Epithelial cell of prostate (primary cell): ENCODE results near the gene PERCC1.
"Not testable (repeated sequence)": the region's sequence is repeated elsewhere in the genome, so short reads cannot be mapped to it uniquely, and the experiment has no call there.

Experiments
- DNase-seq: peaks from one replicate; pipeline ENCODE4 v3.0.0-alpha.2; 2011; ENCODE audit warnings: low read depth, low spot score
- H3K27ac ChIP-seq: fragments of 450-650 bp; 2 replicates; pipeline ENCODE4 v1.5.1; 2017; ENCODE audit warnings: mild to moderate bottlenecking

Gene PERCC1

DNA sequence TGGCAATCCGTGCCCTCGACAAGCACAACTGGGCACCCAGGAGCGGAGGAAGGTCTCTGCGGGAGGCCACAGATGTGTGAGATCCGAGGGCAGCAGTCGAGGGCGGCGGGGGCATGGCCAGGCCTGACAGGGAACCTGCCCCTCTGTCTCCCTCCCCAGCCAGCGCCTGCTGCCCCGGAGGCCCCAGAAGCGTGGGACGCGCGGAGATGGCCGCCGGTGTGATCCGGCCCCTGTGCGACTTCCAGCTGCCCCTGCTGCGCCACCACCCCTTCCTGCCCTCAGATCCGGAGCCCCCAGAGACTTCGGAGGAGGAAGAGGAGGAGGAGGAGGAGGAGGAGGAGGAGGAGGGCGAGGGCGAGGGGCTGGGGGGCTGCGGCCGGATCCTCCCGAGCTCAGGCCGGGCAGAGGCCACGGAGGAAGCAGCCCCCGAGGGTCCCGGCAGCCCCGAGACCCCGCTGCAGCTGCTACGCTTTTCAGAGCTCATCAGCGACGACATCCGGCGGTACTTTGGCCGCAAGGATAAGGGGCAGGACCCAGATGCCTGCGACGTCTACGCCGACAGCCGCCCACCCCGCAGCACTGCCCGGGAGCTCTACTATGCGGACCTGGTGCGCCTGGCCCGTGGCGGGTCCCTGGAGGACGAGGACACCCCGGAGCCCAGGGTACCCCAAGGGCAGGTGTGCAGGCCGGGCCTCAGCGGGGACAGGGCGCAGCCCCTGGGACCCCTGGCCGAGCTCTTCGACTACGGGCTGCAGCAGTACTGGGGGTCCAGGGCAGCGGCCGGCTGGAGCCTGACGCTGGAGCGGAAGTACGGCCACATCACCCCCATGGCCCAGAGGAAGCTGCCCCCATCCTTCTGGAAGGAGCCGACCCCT lies 1.7 kb downstream of the PERCC1 start:
- no peak for DNase-seq
- H3K27ac ChIP-seq, result no peak overlapping the region

DNA sequence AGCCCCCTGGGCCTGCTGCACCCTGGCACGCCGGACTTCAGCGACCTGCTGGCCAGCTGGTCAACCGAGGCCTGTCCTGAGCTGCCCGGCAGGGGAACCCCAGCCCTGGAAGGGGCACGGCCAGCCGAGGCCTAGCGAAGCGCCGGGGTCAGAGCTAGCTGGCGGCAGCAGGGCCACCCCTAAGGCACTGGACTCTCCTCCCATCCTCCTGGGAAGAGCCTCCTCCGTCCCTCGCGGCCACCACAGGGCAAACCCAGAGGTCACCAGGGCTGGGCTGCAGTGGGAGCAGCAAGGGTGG lies 2.3 kb downstream of the PERCC1 start:
- no peak overlapping the region for H3K27ac ChIP-seq
- DNase-seq, result no peak

DNA sequence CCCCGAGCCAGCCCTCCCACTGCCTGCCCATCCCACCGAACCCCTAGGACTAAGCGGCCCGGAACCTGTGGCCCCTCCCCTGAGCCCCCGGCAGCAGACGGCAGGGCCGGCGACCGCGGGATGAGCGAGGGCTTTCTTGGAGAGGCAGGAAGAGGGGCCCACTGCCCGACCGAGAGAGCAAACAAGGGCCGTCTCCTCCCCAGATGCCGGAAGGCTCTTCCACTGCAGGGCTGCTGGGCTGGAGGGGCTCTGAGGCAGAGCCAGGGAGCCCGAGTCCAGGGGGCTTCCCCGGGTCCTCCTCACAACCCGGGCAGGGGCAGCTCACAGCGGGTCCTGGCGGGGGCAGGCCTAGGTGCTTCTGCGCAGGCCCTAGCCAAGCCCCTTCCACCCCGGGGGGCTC lies 2.9 kb downstream of the PERCC1 start:
- no peak overlapping the region for H3K27ac ChIP-seq
- no peak for DNase-seq

DNA sequence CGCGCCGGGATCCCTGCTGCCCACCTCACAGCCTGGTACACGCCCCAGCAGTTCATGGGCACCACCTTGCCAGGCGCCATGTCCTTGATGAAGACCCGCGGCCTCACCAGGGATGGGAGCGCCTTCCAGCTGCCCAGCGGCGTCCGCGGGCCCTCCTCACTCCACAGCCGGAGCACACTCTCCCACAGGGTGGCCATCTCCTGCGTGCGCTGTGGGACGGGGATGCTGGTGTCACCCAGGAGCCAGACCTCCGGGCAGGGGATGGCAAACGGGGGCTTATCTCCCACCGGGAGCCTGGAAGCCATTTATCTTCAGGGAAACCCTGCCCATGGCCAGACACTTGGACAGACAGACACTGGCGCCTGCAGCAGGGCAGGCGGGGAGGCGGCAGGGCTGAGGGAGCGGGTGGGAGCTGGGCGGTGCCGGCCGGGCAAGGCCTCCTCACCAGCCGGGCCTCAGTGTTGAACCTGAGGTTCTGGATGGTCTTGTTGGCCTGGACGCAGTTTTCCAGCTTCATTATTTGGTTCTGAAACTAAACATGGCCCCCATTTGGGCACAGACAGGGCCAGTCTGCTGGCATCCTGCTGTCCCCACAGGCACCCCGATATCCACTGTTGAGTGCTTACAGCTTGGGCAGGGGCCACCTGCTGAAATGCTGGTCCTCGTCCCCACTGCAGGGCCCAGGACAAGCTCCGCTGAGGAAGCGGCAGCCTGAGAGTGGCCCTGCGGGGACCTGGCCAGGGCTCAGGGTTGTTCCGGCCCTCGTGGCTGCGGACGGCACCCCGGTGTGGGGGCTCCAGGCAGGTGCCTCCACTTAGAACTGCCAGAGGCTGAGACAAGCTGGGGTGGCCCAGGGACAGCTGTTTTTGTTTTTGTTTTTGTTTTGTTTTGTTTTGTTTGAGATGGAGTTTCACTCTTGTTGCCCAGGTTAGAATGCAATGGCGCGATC lies 4.0 kb downstream of the PERCC1 start:
- no peak for DNase-seq
- no peak overlapping the region for H3K27ac ChIP-seq

DNA sequence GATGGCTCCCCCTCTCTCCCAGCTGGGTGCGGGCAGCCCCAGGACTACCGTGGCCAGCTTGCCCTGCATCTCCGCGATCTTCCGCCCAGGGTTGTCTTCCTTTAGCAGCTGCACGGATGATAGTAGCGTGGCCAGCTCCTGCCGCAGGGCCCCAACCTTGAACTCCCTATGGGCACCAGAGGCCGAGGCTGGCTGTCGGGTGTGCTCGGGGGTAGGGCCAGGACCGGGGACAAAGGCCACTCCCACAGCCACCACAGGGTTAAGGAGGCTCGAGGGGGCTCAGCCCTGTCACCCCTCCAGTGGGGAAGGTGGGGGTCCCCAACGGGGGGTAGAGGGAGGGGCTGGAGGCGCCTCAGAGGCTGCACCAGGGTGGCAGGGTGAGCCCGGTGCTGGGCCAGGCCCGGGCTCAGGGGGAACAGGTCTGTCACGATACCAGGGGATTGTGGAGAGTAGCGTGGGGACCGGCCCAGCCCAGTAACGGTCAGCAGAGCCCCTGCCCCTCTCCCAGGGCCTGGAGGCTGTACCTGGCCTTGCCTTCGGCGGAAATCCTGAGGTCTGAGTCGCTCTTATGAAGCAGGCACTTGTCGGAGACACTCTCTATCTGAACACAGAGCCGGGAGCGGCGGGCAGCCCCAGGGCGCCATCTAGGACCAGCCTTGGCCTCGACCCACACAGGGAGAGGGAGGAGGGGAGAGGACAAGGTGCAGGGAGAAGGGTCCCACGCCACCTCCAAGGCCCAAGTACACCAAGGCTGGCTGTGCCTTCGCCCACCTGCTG lies 5.2 kb downstream of the PERCC1 start:
- H3K27ac ChIP-seq, result no peak overlapping the region

DNA sequence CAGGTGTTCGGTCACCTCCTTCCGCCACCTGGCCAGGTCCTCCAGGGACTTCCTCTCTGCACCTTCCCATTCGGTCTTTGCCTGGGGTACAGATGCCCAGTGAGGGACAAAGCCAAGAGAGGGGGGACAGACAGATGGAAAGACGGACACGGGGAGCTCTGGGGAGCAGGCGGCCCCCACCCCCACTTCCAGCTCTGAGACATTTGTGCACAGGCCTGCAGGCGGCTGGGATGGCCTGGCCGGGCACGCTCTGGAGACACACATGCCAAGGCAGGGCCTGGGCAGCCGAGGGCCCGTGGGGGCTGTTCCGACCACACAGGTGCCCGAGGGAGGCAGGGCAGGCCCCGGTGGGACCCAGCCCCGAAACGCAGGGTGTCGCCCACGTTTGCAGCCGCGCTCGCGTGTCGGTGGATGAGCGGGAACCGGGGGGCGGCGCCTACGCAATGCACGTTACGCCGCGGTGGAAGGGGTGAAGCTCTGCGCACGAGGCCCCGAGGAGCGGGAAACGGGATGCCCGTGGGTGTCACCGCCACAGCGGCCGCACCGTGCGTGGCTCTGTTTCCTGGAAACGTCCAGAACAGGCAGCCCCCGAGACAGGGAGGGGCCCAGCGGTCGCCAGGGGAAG lies 6.0 kb downstream of the PERCC1 start:
- no peak overlapping the region for H3K27ac ChIP-seq

More for the DNA sequence above, 5.2 kb downstream of the PERCC1 start:
- DNase-seq, result no peak

DNA sequence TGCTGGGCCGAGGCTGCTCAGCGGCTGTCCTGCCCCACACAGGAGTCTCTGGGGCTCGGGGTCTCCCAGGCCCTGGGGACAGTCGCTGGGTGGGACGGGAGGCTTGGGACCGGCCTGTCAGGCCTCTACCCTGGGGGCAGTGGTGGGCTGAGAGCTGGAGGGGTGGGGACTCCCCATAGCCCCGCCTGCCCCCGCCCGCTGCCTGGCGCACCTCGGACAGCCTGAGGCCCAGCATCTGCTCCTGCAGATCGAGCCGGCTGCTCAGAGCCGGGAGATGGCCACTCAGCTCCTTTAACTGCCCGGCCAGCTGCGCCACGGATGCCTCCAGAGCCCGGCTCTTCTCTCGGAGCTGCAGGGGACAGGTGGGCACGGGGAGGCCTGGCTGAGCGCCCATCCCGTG lies 6.7 kb downstream of the PERCC1 start:
- DNase-seq, result no peak
- H3K27ac ChIP-seq, result no peak overlapping the region

More for the DNA sequence above, 6.0 kb downstream of the PERCC1 start:
- no peak for DNase-seq

DNA sequence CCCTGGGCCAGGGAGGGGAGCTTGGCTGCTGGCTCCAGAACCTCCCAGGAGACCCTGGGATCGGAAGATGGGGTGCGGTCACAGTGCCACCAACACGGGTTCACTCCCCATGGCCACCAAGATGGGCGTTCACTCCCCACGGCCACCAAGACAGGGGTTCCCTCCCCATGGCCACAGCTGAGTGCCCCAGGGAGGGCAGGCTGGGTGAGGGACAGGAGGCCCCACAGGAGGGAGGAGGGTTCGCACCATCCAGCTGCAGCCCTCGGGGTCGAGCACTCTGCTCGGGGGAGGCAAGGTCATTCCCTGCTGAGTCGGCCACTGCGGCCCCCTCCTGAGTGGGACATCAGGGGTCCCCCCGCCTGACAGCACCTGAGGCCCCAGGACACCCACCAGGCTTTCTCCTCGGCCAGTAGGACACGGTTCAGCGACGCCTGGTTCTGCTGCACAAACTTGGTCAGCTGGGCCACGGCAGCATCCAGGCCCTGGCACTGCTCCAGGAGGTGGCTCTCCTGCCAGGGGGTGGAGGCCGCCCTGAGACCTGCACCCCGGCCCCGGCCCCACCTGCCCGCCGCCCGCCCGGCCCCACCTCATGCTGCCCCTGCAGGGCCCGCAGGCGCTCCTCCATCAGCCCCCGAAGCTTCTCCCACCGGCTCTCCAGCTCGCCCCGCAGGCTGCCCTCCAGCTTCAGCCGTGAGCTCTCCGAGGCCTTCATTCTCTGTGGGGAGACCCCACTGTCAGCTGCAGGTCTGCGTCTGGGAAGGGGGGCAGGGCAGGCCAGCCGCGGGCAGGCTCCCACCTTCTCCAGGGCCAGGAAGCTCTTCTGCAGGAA lies 7.6 kb downstream of the PERCC1 start:
- no peak overlapping the region for H3K27ac ChIP-seq
- no peak for DNase-seq

DNA sequence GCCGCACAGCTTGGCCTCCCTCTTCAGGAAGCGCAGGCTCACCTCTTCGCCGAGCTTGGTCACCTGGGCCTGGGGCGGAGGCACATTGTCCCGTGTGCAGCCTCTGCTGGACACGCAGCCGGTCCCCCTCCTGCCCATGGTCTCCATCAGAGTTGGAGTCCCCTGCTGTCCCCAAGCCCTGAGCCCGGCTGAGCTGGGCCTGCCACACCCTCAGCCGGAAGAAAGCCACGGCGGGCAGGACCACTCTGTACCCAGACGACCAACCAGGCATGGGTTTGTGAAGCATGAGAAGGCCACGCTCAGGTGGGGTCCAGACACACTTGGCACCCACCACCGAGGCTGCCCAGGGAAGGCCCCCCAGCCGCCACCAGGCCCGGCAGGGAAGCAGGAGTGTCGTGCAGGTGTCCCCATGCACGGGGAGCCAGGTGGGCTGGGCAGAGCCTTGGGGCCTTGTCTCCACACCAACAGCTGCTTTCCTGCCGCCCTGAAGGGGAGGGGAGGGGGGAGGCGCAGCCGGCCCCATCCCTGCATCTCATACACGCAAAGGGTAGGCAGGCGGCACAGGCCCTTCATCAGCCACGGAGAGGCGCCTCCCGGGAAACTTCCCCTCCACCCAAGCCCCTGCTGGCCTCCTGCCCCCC lies 8.3 kb downstream of the PERCC1 start:
- no peak for DNase-seq

DNA sequence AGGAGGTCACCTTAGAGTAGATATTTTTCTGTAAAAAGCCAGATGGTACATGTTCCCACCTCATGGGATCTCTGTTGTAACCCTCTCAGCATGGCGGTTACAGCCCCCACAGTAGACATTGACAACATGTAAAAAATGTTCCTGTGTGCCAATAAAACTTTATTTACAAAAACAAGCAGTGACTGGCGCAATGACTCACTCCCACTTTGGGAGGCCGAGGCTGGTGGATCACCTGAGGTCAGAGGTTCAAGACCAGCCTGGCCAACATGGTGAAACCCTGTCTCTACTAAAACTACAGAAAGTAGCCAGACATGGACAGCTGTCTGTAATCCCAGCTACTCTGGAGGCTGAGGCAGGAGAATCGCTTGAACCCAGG lies 8.8 kb downstream of the PERCC1 start:
- H3K27ac ChIP-seq, DNase-seq: not testable (repeated sequence)

More for the DNA sequence above, 8.3 kb downstream of the PERCC1 start:
- H3K27ac ChIP-seq, result no peak overlapping the region

DNA sequence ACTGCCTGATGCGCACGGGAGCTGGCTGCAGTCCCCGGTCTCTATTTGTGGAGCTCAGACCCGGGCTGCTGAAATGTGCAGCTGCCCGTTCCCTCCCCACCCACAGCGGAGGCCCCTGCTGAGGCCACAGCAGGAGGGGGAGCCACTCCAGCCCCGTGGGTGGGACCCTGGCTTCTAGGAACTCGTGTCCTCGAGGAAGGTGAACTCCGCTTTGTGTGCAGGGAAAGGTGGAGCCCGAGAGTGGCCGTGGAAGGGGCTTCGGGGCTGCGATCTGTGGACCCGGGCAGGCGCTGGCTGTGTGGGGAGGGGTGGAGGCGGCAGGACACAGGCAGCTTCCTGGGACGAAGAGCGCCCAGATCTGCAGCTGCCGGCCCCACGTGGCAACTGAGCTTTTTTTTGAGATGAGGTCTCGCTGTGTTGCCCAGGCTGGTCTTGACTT lies 10.5 kb downstream of the PERCC1 start:
- no peak for DNase-seq
- no peak overlapping the region for H3K27ac ChIP-seq

DNA sequence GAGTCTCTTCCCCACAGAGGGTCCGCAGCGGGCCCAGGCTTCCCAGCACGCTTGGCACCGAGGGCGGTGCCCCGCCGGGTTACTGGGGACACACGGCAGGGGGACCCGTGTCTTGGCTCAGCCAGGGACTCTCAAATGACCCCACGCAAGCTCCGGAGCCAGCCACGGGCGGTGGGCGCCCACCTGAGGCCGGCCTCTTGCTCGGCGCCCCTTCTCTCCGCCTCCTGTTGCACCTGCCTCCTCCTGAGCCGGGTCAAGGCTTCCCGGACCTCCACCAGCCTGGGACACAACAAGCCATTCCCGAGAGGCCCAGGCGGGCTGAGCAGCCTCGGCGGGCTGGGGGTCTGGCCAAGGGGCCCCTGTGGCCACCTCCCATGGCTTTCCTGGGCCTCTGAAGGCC lies 11.8 kb downstream of the PERCC1 start:
- DNase-seq, result no peak
- H3K27ac ChIP-seq, result no peak overlapping the region

DNA sequence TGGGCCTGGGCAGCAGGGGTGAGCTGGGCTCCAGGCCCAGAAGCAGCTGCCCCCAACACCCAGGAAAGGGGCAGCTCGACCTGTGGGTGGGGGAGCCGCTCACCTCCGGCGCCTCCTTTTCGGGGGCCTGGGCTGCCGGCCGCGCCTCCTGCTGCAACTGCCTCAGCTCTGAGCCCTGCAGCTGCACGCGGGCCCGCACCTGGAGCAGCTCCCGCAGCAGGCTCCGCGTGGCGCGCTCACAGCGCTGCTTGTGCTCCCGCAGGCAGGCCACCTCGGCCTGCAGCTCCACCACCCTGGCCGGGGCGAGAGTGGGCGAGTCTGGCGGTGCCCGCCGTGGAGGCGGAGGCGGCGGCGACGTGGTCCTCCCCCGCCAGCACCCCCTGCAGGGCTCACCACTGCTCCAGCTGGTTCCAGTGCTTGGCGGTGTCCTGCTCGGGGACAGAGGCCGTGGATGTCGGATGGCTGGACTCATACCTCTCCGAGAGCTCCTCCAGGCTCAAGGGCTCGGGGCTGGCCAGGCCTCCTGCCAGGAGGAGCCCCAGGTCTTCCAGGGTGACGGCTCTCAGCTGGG lies 12.6 kb downstream of the PERCC1 start:
- H3K27ac ChIP-seq, result no peak overlapping the region
- DNase-seq, result no peak

DNA sequence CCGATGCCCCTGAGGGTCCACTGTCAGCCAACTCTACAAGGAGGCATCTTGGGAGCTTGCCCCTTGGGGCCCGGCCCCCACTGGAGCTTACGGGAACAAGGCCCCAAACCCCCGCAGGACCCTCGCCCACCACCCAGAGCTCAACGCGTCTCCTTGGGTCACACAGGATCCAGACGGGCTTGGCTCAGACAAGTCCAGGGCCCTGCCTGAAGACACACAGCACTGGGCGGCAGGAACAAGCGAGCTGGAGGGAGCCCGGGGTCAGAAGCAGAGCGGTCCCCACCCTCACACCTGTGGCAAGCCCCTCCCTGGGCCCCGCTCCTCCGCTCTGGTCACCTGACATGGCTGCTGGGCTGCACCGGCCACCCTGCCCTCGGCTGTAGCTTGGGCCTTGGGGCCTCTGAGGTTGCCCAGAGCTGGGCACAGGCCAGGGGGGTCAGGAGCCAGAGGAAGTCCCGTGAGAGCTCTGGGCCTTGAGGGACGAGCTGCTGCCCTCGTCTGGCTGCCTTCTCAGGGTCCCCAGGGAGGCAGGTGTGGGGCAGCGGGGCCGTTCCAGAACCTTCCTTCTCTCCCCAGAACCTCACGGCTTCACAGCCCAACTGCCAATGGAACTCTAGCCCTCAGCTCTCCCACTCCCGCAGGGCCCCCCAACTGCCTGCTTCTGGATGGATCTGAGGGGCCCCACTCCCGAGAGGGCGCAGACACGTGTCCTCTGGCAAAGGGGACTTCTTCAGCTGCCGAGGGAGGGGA lies 13.3 kb downstream of the PERCC1 start, which contains the start of gene CCDC154:
Gene CCDC154 (minus strand): TSS at position 577 of the 750 bp plus-strand sequence. CDS start 234 bp downstream, at position 343.
- H3K27ac ChIP-seq, result no peak within 1 kb of the TSS
- no peak for DNase-seq

DNA sequence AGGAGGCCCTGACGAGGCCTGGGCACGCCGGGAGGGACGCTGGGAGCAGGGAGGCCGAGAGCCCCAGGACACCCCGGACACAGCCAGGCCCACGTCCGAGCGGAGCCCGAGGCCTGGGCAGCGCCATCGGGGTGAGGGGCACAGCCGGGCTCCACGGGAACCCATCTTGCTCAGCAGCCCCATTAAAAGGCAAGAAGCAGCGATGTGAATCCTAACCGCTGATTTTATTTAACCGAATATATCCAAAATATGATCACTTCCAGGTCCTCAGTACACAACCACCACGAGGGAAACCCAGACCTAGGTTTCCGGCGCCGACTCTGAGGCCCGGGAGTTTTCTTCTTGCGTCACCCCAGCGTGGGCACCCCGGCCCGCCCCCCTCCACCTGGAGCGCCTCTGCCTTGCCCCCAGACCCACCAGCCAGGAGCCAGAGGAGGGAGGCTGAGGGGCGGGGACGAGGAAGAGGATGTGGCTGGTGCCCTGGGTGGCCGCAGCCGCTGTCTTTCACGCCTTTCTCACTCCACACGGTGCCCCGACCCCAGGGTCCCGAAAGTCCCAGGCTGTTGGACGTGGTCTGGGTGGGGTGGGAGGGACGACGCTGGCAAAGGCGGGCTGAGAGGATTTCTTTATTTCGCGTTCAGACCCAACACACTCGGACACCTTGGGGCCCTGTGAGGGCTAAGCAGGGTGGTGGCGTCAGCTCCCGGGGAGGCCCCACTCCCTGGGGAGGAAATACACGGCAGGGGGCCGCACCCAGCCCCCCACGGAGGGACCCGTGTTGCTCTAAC lies 14.0 kb downstream of the PERCC1 start:
- no peak for DNase-seq
- no peak overlapping the region for H3K27ac ChIP-seq

DNA sequence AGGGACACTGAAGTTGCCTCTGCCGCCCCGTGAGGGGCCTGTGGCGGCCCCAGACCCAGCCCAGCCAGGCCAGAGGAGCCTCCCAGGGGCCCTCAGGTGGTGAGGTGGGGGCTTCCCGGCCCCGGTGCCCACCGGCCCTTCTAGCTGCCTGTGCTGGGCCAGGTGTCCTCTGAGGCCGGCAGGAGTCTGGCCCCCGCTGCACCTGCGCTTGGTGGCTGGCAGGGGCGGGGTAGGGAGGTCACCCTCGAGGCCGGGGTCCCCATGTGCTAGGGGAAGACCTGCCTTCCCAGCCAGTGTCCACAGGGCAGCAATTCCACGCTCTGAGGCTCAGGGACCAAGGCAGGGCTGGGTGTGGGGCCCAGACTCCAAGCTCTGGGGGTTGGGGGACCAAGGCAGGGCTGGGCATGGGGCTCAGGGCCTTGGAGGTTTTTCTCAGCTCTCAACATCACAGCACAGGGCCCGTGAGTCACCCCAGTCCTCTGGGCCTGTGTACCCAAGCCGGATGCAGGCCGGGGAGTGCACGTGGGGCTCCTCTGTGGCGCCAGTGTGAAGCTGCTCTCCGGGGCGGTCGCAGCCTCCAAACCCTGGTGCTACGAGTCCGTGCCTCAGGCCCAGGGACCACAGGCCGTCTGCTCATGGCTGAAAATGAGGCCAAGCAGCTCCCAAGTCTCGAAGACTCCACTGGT lies 14.8 kb downstream of the PERCC1 start:
- no peak for DNase-seq
- H3K27ac ChIP-seq, result no peak overlapping the region
